ENCODE data around the gene AQP2.

DNA sequence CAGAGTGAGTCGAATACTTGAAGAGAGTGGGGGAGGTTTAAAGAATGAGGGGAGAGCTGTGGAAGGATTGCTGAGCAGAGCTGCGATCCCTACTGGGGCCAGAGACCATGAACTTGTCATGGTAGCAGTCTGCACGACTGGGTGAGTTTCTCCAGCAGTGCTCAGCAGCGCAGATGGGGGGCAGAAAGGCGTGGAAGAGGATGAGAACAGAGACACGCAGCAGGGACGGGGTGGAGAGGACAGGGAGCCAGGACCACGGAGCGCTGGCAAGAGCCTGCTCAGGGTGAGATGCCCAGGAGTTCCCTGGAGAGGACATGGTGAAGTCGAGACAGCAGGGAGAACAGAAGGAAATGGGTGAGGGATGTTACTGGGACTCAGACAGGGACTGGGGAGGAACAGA lies 20.1 kb downstream of the AQP2 start:
- TF ChIP-seq, protein P1, sequence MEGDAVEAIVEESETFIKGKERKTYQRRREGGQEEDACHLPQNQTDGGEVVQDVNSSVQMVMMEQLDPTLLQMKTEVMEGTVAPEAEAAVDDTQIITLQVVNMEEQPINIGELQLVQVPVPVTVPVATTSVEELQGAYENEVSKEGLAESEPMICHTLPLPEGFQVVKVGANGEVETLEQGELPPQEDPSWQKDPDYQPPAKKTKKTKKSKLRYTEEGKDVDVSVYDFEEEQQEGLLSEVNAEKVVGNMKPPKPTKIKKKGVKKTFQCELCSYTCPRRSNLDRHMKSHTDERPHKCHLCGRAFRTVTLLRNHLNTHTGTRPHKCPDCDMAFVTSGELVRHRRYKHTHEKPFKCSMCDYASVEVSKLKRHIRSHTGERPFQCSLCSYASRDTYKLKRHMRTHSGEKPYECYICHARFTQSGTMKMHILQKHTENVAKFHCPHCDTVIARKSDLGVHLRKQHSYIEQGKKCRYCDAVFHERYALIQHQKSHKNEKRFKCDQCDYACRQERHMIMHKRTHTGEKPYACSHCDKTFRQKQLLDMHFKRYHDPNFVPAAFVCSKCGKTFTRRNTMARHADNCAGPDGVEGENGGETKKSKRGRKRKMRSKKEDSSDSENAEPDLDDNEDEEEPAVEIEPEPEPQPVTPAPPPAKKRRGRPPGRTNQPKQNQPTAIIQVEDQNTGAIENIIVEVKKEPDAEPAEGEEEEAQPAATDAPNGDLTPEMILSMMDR (IDR thresholded peaks at IDR 0.05), result no peak
- no peak for TF ChIP-seq EP300 (IDR thresholded peaks at IDR 0.05)
- TF ChIP-seq POLR2A (IDR thresholded peaks at IDR 0.05), result no peak

Measured in gastroesophageal sphincter (tissue), 3 donors.